NT2/D1 (cell line): ENCODE measurements around the gene NXPE4.

Source experiments
- SUZ12 ChIP-seq: IDR thresholded peaks from 2 replicates; pipeline ENCODE4 v1.6.1; 2011; ENCODE audit not compliant: insufficient read length, insufficient read depth; ENCODE audit errors: extremely low read depth
- YY1 ChIP-seq: IDR thresholded peaks from 2 replicates; pipeline ENCODE4 v1.6.1; 2011; ENCODE audit not compliant: insufficient read length, insufficient read depth
- ZNF274 ChIP-seq: IDR thresholded peaks from 2 replicates; pipeline ENCODE4 v1.6.1; 2011; ENCODE audit warnings: mild to moderate bottlenecking, low read depth, low read length

DNA sequence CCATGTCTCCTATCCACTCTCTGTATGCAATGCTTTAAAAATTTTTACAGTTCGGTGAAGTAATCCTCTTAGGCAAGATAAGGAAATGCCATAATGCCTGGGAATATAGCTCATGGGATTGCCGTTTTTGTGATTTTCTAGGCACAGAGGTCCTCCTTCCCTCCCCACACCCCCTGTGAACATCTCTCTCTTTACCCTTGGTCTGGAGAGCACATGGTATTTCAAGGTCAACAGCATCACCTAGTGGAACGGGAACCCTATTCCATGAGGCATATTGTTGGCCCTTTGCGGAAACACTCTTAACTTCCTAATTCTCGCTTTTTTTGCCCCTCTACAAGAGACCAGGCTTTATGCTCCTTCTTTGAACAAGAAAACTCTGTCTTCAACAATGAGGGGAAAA is 8.8 kb downstream of the NXPE4 start:
- TF ChIP-seq SUZ12 = no peak
- no peak for TF ChIP-seq YY1
- no peak for TF ChIP-seq ZNF274
